OCI-LY1 (cell line): ENCODE data around the gene SIM2.

Source experiments
- CTCF ChIP-seq: fragments of 200-600 bp; sonication (generic), shearing (Covaris generic); IDR thresholded peaks from 2 replicates; pipeline ENCODE4 v1.5.1; 2017; ENCODE audit warnings: mild to moderate bottlenecking, antibody characterized with exemption, low read length, moderate library complexity, mixed read lengths
- EZH2 ChIP-seq: fragments of 200-600 bp; sonication (generic), shearing (Covaris generic); IDR thresholded peaks from 2 replicates; pipeline ENCODE4 v1.8.0; 2017; ENCODE audit warnings: borderline replicate concordance, mixed run types, mild to moderate bottlenecking, antibody characterized with exemption, low read length, moderate library complexity, mixed read lengths

GRCh38 chr21:36690628-36691554, 8.0 kb upstream of the SIM2 start:
- TF ChIP-seq CTCF: no peak
- TF ChIP-seq EZH2: no peak
